ENCODE results near the gene COG5. TPM values are rescaled to one million over a fixed set of nuclear protein-coding genes. Genes with fewer than 3 reads are reported as not detected.

COG5 gene
- total RNA-seq, 6 experiments from 2014 or later: 13.9 to 21.3 (median 15.5) TPM

- Histone ChIP-seq H3K4me1 (peaks cover 0 to 14% (median 7%) of the 10 kb centered on the region in 4 donors), H3K27me3 (no peaks in the 10 kb centered on the region), H3K4me3 (peak overlapping the region; percentile 85 to 95 (median 91)), H3K36me3 (no peaks in the 10 kb centered on the region), H3K9me3 (no peaks in the 10 kb centered on the region), H3K27ac (peak overlapping the region; percentile 85 to 95 (median 93))
- intact Hi-C loops (cut with DNase I): no loop called here
- TF ChIP-seq POLR2A (IDR thresholded peaks at IDR 0.05): no peak
- TF ChIP-seq, protein P1, sequence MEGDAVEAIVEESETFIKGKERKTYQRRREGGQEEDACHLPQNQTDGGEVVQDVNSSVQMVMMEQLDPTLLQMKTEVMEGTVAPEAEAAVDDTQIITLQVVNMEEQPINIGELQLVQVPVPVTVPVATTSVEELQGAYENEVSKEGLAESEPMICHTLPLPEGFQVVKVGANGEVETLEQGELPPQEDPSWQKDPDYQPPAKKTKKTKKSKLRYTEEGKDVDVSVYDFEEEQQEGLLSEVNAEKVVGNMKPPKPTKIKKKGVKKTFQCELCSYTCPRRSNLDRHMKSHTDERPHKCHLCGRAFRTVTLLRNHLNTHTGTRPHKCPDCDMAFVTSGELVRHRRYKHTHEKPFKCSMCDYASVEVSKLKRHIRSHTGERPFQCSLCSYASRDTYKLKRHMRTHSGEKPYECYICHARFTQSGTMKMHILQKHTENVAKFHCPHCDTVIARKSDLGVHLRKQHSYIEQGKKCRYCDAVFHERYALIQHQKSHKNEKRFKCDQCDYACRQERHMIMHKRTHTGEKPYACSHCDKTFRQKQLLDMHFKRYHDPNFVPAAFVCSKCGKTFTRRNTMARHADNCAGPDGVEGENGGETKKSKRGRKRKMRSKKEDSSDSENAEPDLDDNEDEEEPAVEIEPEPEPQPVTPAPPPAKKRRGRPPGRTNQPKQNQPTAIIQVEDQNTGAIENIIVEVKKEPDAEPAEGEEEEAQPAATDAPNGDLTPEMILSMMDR (IDR thresholded peaks at IDR 0.05): no peak
- DNase-seq: no peak
- 4% methylated on average over 11 of the region's 21 CpGs for WGBS (ENCODE audit: insufficient coverage, low coverage, low lambda C conversion rate, missing lambda C conversion rate)
- ATAC-seq: peak; percentile 77 to 88 (median 84)
These were observed 492 bp downstream of the COG5 start for GRCh38 chr7:107563081-107563774.

DNA sequence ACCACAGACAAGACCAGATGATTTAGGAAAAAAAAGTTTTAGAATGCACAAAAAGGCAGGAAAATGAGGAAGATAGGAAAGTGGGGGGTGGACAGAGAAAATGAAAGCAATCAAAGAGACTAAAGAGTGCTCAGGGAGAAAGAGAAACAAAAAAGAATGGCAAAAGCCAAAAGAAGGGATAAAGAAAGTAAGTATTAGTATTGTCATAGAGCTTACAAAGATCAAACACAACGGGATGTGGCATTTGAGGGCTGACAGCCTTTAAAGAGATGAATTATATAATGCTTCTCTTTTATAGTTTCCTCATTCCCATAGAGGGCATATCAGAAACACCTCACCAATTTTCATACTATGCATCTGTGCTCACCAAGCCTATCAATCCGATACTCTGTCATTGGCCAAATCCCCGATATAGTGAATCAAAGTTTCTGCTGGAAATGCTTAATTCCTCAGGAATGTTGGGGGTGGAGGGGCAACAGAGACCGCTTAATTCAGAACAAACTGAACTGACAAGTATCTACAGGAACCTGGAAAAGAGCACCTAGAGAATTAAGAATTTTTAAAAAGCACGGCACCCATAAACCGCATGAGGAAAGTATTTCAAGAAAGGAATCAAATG is 2.7 kb downstream of the COG5 start:
- Histone ChIP-seq H3K27ac (no peak overlapping the region), H3K4me3 (no peak overlapping the region), H3K4me1 (peaks cover 0 to 14% (median 7%) of the 10 kb centered on the region in 4 donors), H3K36me3 (peaks cover 0 to 9% (median 0%) of the 10 kb centered on the region in 4 donors), H3K9me3 (no peaks in the 10 kb centered on the region), H3K27me3 (no peaks in the 10 kb centered on the region)
- intact Hi-C loops (cut with DNase I): no loop called here
- DNase-seq: no peak
- 85% methylated on average over 6 of the region's 6 CpGs for WGBS (ENCODE audit: insufficient coverage, low coverage, low lambda C conversion rate, missing lambda C conversion rate)
- ATAC-seq: no peak
- TF ChIP-seq, protein P1 (IDR thresholded peaks at IDR 0.05): no peak
- no peak for TF ChIP-seq POLR2A (IDR thresholded peaks at IDR 0.05)

DNA sequence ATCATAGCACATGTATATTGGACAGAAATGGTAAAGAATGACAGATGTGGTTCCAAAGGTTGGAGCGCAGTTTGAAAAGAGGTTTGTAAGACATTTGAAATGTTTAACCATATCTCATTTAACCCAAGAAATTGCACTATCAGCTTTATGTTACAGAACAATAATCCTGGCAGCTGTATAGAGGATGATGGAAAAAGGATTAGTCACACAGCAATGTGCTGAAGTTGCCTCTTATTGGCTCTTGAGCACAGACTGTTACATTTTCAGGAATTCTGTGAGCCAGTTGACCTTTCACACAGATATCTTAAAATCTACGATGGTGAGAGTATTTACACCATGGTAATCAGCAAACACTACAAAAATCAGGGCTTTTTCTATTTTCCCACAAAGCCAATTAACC is 3.9 kb downstream of the COG5 start:
- Histone ChIP-seq H3K4me3 (no peak overlapping the region), H3K27ac (no peak overlapping the region), H3K36me3 (peaks cover 0 to 9% (median 1%) of the 10 kb centered on the region in 4 donors), H3K9me3 (no peaks in the 10 kb centered on the region), H3K27me3 (no peaks in the 10 kb centered on the region), H3K4me1 (peaks cover 0 to 14% (median 6%) of the 10 kb centered on the region in 4 donors)
- TF ChIP-seq, protein P1 (IDR thresholded peaks at IDR 0.05): no peak
- TF ChIP-seq POLR2A (IDR thresholded peaks at IDR 0.05): no peak
- 54% methylated on average over 2 of the region's 2 CpGs for WGBS (ENCODE audit: insufficient coverage, low coverage, low lambda C conversion rate, missing lambda C conversion rate)
- ATAC-seq (no peak), DNase-seq (no peak)
- intact Hi-C loops (cut with DNase I): no loop called here

- H3K27me3 ChIP-seq: no peaks in the 10 kb centered on the region
- no peak for DNase-seq
- 90% methylated on average over 2 of the region's 3 CpGs for WGBS (ENCODE audit: insufficient coverage, low coverage, low lambda C conversion rate, missing lambda C conversion rate)
- H3K27ac ChIP-seq: no peak overlapping the region
- H3K4me3 ChIP-seq: no peak overlapping the region
- intact Hi-C loops (cut with DNase I): no loop called here
- ATAC-seq: no peak
- H3K9me3 ChIP-seq: no peaks in the 10 kb centered on the region
- no peak for TF ChIP-seq POLR2A (IDR thresholded peaks at IDR 0.05)
- TF ChIP-seq, protein P1 (IDR thresholded peaks at IDR 0.05): no peak
- H3K36me3 ChIP-seq: peaks cover 0 to 22% (median 2%) of the 10 kb centered on the region in 4 donors
- no peaks in the 10 kb centered on the region for H3K4me1 ChIP-seq
These were observed 7.8 kb downstream of the COG5 start for GRCh38 chr7:107555893-107556292.

Data from right lobe of liver (tissue), 6 donors.